DND-41 (cell line): ENCODE data around the gene IL2RA.

Experiments
- EZH2 ChIP-seq: IDR thresholded peaks from 3 replicates; pipeline ENCODE4 v1.6.1; 2012; ENCODE audit warnings: borderline replicate concordance, low read depth, mild to moderate bottlenecking, moderate library complexity, low read length, inconsistent platforms; ENCODE audit not compliant: severe bottlenecking
- TF ChIP-seq, protein P1 (sequence below): IDR thresholded peaks from 2 replicates; pipeline ENCODE4 v1.5.1; 2012; ENCODE audit warnings: borderline replicate concordance, low read length, moderate library complexity, mild to moderate bottlenecking; ENCODE audit not compliant: poor library complexity, severe bottlenecking; ENCODE audit errors: extremely low read depth

DNA sequence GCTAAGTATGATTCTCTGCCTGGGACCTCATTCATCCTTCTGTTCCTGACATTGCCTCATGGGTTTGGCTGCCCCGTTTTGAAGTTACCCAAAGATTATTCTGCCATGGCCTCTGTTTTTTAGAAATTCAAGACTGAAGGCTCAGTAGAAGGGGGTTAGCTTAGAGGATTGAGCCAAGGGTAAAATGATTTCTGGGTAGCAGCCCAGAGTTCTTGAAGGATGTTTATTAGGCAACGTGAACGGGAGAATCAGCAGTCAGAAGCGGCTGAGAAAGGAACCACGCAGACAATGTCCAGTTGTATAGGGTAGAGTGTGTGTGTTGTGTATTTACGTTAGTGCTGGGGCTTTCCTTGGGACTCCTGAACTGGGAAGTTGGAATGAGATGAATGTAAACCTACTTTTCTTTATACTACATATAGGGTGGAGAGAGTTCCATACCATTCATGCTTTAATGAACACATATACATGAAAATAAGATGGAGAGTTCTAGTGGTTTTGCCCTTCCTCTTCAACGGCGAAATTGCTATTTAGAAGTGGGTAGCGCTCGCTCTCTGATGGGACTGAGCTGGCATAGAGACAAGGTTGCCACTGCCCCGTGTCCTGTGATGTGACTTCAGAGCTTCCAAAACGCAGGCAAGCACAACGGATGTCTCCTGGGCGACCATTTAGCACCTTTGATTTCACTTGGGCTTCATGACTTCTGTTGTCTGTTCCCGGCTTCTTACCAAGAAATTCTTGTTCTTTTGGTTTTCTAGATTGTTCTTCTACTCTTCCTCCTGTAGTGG, 49.9 kb downstream of the IL2RA start:
- TF ChIP-seq, protein P1, sequence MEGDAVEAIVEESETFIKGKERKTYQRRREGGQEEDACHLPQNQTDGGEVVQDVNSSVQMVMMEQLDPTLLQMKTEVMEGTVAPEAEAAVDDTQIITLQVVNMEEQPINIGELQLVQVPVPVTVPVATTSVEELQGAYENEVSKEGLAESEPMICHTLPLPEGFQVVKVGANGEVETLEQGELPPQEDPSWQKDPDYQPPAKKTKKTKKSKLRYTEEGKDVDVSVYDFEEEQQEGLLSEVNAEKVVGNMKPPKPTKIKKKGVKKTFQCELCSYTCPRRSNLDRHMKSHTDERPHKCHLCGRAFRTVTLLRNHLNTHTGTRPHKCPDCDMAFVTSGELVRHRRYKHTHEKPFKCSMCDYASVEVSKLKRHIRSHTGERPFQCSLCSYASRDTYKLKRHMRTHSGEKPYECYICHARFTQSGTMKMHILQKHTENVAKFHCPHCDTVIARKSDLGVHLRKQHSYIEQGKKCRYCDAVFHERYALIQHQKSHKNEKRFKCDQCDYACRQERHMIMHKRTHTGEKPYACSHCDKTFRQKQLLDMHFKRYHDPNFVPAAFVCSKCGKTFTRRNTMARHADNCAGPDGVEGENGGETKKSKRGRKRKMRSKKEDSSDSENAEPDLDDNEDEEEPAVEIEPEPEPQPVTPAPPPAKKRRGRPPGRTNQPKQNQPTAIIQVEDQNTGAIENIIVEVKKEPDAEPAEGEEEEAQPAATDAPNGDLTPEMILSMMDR: no peak
- TF ChIP-seq EZH2: no peak
